OCI-LY3 (cell line): ENCODE data around the gene EIF4G1.

Experiments used
- EZH2phosphoT487 ChIP-seq: fragments of 200-600 bp; shearing (Covaris generic); IDR thresholded peaks from 2 replicates; pipeline ENCODE4 v1.6.1; 2018; ENCODE audit warnings: antibody characterized with exemption, mixed run types, low read depth
- TF ChIP-seq, protein P1 (sequence below): fragments of 200-600, 300-600 bp; sonication (generic); IDR thresholded peaks from 2 replicates; pipeline ENCODE4 v1.5.1; 2014; ENCODE audit warnings: antibody characterized with exemption, low read length, low read depth

DNA sequence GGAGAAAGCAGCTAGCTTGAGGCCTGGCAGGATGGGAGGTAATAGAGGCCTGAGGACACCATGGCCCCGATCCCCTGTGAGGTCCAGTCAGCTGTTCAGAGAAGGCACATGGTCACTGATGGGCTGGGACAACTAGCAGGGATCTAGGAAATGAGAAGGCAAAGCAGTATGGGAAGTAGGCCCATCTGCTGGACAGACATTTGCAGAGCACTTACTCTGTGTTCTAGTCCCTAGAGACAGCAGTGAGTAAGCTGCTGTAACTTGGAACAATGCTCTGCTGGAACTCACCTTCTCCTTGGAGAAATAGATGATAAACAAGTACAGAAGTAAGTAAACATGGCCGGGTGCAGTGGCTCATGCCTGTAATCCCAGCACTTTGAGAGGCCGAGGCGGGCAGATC is 31.5 kb upstream of the EIF4G1 start:
- TF ChIP-seq, protein P1, sequence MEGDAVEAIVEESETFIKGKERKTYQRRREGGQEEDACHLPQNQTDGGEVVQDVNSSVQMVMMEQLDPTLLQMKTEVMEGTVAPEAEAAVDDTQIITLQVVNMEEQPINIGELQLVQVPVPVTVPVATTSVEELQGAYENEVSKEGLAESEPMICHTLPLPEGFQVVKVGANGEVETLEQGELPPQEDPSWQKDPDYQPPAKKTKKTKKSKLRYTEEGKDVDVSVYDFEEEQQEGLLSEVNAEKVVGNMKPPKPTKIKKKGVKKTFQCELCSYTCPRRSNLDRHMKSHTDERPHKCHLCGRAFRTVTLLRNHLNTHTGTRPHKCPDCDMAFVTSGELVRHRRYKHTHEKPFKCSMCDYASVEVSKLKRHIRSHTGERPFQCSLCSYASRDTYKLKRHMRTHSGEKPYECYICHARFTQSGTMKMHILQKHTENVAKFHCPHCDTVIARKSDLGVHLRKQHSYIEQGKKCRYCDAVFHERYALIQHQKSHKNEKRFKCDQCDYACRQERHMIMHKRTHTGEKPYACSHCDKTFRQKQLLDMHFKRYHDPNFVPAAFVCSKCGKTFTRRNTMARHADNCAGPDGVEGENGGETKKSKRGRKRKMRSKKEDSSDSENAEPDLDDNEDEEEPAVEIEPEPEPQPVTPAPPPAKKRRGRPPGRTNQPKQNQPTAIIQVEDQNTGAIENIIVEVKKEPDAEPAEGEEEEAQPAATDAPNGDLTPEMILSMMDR: no peak
- TF ChIP-seq EZH2phosphoT487: no peak
